ENCODE results near the gene BNIP2. TPM values are rescaled to one million over a fixed set of nuclear protein-coding genes. Genes with fewer than 3 reads are reported as not detected.
A peak's percentile ranks its signal among the peaks of the same experiment; 100 is the strongest.
"Not testable (repeated sequence)": the region's sequence is repeated elsewhere in the genome, so short reads cannot be mapped to it uniquely, and the experiment has no call there.

The BNIP2 gene
- total RNA-seq, 1 donor: 114 TPM

- no peak for TF ChIP-seq CTCF (IDR thresholded peaks at IDR 0.05; ENCODE audit: insufficient read depth, low read depth, low read length)
- peak overlapping the region; percentile 84 for H3K4me3 ChIP-seq (ENCODE audit: low read depth, low read length)
- DNase-seq (ENCODE audit: low read depth): no peak
Measured at GRCh38 chr15:59657635-59658125, 31.4 kb downstream of the BNIP2 start.

- peak within 1 kb of the TSS; percentile 84 for H3K4me3 ChIP-seq (ENCODE audit: low read depth, low read length)
- no peak for TF ChIP-seq CTCF (IDR thresholded peaks at IDR 0.05; ENCODE audit: insufficient read depth, low read depth, low read length)
Measured at GRCh38 chr15:59656897-59657634, 32.1 kb downstream of the BNIP2 start, which contains the start of gene GTF2A2. Gene GTF2A2, minus strand, starts transcription at chr15:59657515. Its CDS starts 5,238 bp downstream, at chr15:59652277.

GRCh38 chr15:59654046-59654445 is 35.1 kb downstream of the BNIP2 start:
- DNase-seq (ENCODE audit: low read depth): no peak
- H3K4me3 ChIP-seq (ENCODE audit: low read depth, low read length): no peak overlapping the region
- no peak for TF ChIP-seq CTCF (IDR thresholded peaks at IDR 0.05; ENCODE audit: insufficient read depth, low read depth, low read length)

More at GRCh38 chr15:59656897-59657634, 32.1 kb downstream of the BNIP2 start, which contains the start of gene GTF2A2:
- DNase-seq (ENCODE audit: low read depth): peak; percentile 95

GRCh38 chr15:59649603-59650002 is 39.5 kb downstream of the BNIP2 start:
- DNase-seq (ENCODE audit: low read depth): no peak
- TF ChIP-seq CTCF (IDR thresholded peaks at IDR 0.05; ENCODE audit: insufficient read depth, low read depth, low read length): no peak
- no peak overlapping the region for H3K4me3 ChIP-seq (ENCODE audit: low read depth, low read length)

GRCh38 chr15:59647085-59647484 is 42.0 kb downstream of the BNIP2 start:
- TF ChIP-seq CTCF (IDR thresholded peaks at IDR 0.05; ENCODE audit: insufficient read depth, low read depth, low read length): no peak
- DNase-seq (ENCODE audit: low read depth): no peak
- H3K4me3 ChIP-seq (ENCODE audit: low read depth, low read length): no peak overlapping the region

GRCh38 chr15:59646277-59646676 is 42.8 kb downstream of the BNIP2 start:
- no peak for TF ChIP-seq CTCF (IDR thresholded peaks at IDR 0.05; ENCODE audit: insufficient read depth, low read depth, low read length)
- no peak for DNase-seq (ENCODE audit: low read depth)
- no peak overlapping the region for H3K4me3 ChIP-seq (ENCODE audit: low read depth, low read length)

GRCh38 chr15:59645812-59646211 is 43.3 kb downstream of the BNIP2 start:
- not testable (repeated sequence) for H3K4me3 ChIP-seq (ENCODE audit: low read depth, low read length); DNase-seq (ENCODE audit: low read depth)

Measured in fibroblast of villous mesenchyme (primary cell).